Uterus (tissue), 4 donors: Measurements from ENCODE around the gene NT5DC2. TPM values are rescaled to one million over a fixed set of nuclear protein-coding genes. Genes with fewer than 3 reads are reported as not detected.

Experiments used
- DNase-seq, 2 donors: peaks; one replicate each; pipeline ENCODE4 v3.0.0-alpha.2; 2019 to 2020
- H3K27ac ChIP-seq, 2 donors: fragments of 200-600 bp; sonication (generic); 1 replicate in 1 of 2; 2 replicates in 1 of 2; pipeline ENCODE4 v1.5.1; 2016 to 2018
- H3K27me3 ChIP-seq, 2 donors: fragments of 200-600 bp; sonication (generic); one replicate each; pipeline ENCODE4 v1.5.1; 2018 to 2019; ENCODE audit warnings: control low read depth in 1 of 2
- H3K36me3 ChIP-seq, 2 donors: fragments of 200-600 bp; sonication (generic); one replicate each; pipeline ENCODE4 v1.5.1; 2019; ENCODE audit warnings: control low read depth in 1 of 2
- H3K4me1 ChIP-seq, 2 donors: fragments of 200-600 bp; sonication (generic); one replicate each; pipeline ENCODE4 v1.5.1; 2018 to 2019; ENCODE audit warnings: control low read depth in 1 of 2
- H3K4me3 ChIP-seq, 2 donors: fragments of 200-600 bp; sonication (generic); 1 replicate in 1 of 2; 2 replicates in 1 of 2; pipeline ENCODE4 v1.5.1; 2018 to 2019; ENCODE audit warnings: mild to moderate bottlenecking in 1 of 2
- H3K9me3 ChIP-seq, 2 donors: fragments of 200-600 bp; sonication (generic); one replicate each; pipeline ENCODE4 v1.5.1; 2019; ENCODE audit warnings: control low read depth in 1 of 2
- POLR2A ChIP-seq, 2 donors: fragments of 450-650 bp; IDR thresholded peaks; one replicate each; pipeline ENCODE4 v1.6.1; 2016; ENCODE audit warnings: antibody characterized with exemption in 2 of 2, mild to moderate bottlenecking in 1 of 2, moderate library complexity in 1 of 2
- intact Hi-C: fragments of 100-400 bp; cut with DNase I; formaldehyde crosslinking; loops from one replicate; pipeline ENCODE4 v1.15.1; 2023; ENCODE audit warnings: low total_unique reads
- total RNA-seq, 4 donors: library from RNA; depleted of rRNA in 3 of 4; stranded (reverse); fragments of >200 nt in 3 of 4; gene quantifications; one replicate each; pipeline versions ENCODE4 v1.1.0 to v1.2.4, GENCODE V29; 2014 to 2023
- TF ChIP-seq, protein P1 (sequence below), 4 experiments: fragments of 200-600 bp in 2 of 4; fragments of 450-650 bp in 2 of 4; sonication (generic) in 2 of 4; IDR thresholded peaks; one replicate each; pipeline ENCODE4 v1.5.1; 2016 to 2019; ENCODE audit warnings: antibody characterized with exemption in 4 of 4, mild to moderate bottlenecking in 2 of 4, moderate library complexity in 1 of 4
- donor health status: DM: yes; HTN: yes; CAD: no.

NT5DC2 gene
- total RNA-seq, 4 donors from 2014 or later = 9.2 to 67.6 (median 29.3) TPM

DNA sequence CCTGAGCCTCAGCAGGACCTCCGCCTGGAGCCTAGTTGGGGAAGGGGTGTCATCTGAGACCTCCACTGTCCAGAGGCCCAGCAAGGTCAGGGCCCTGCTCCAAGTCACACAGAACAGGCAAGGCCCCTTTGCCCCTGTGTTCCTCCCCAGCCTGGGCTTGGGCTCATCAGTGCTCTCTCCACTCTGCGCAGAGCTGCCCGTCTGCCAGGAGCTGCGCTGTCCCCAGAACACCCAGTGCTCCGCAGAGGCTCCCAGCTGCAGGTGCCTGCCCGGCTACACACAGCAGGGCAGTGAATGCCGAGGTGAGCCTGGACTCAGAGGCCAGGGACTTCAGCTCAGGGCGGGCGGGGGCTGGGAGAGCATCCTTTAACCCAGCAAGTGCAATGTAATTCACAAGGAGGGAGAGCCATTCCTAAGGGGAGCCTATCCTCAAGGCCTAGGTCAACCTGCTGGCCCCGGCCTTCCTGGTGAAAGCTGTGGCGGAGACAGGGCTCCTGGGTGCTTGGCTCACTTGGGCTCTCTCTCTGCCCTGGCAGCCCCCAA is 30.8 kb downstream of the NT5DC2 start:
- intact Hi-C loops = no loop called here
- no peaks in the 10 kb centered on the region for H3K4me1 ChIP-seq

DNA sequence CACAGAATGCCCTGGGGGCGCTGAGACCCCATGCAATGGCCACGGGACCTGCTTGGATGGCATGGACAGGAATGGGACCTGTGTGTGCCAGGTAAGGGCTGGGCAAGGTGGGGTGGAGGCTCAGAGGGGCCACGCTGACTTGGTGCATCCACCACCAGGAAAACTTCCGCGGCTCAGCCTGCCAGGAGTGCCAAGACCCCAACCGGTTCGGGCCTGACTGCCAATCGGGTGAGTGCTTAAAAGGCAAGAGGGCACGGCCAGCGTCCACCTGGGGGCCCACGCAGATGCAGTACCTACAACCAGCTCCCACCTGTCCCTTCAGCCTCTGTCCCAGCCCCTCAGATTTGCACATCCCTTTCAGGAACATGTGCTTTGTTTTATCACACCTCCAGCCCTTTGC is 31.7 kb downstream of the NT5DC2 start:
- Histone ChIP-seq H3K27me3 (no peaks in the 10 kb centered on the region), H3K4me3 (no peak overlapping the region), H3K27ac (no peak overlapping the region), H3K4me1 (no peaks in the 10 kb centered on the region), H3K36me3 (no peaks in the 10 kb centered on the region), H3K9me3 (no peaks in the 10 kb centered on the region)
- no peak for TF ChIP-seq POLR2A (IDR thresholded peaks at IDR 0.05)
- TF ChIP-seq, protein P1, sequence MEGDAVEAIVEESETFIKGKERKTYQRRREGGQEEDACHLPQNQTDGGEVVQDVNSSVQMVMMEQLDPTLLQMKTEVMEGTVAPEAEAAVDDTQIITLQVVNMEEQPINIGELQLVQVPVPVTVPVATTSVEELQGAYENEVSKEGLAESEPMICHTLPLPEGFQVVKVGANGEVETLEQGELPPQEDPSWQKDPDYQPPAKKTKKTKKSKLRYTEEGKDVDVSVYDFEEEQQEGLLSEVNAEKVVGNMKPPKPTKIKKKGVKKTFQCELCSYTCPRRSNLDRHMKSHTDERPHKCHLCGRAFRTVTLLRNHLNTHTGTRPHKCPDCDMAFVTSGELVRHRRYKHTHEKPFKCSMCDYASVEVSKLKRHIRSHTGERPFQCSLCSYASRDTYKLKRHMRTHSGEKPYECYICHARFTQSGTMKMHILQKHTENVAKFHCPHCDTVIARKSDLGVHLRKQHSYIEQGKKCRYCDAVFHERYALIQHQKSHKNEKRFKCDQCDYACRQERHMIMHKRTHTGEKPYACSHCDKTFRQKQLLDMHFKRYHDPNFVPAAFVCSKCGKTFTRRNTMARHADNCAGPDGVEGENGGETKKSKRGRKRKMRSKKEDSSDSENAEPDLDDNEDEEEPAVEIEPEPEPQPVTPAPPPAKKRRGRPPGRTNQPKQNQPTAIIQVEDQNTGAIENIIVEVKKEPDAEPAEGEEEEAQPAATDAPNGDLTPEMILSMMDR (IDR thresholded peaks at IDR 0.05) = no peak
- intact Hi-C loops = no loop called here
- no peak for DNase-seq

More for the DNA sequence above, 30.8 kb downstream of the NT5DC2 start:
- TF ChIP-seq, protein P1 (IDR thresholded peaks at IDR 0.05) = no peak
- no peak for TF ChIP-seq POLR2A (IDR thresholded peaks at IDR 0.05)
- DNase-seq = no peak
- no peak overlapping the region for H3K27ac ChIP-seq
- no peak overlapping the region for H3K4me3 ChIP-seq
- H3K9me3 ChIP-seq = no peaks in the 10 kb centered on the region
- no peaks in the 10 kb centered on the region for H3K36me3 ChIP-seq
- no peaks in the 10 kb centered on the region for H3K27me3 ChIP-seq

DNA sequence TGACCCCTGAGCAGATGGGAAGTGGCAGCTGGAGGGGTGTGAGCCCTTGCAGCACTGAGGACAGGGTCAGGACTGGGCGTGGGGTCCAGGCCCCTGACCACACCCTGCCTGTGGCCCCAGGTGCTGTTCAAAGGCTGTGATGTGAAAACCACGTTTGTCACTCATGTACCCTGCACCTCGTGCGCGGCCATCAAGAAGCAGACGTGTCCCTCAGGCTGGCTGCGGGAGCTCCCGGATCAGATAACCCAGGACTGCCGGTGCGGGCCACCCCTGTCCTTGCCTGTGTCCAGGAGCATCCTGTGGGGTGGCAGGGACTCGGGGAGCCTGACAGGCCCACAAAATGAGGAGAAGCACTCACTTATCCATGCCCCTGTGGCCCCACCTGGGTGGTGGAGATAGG is 32.6 kb downstream of the NT5DC2 start:
- H3K27me3 ChIP-seq = no peaks in the 10 kb centered on the region

DNA sequence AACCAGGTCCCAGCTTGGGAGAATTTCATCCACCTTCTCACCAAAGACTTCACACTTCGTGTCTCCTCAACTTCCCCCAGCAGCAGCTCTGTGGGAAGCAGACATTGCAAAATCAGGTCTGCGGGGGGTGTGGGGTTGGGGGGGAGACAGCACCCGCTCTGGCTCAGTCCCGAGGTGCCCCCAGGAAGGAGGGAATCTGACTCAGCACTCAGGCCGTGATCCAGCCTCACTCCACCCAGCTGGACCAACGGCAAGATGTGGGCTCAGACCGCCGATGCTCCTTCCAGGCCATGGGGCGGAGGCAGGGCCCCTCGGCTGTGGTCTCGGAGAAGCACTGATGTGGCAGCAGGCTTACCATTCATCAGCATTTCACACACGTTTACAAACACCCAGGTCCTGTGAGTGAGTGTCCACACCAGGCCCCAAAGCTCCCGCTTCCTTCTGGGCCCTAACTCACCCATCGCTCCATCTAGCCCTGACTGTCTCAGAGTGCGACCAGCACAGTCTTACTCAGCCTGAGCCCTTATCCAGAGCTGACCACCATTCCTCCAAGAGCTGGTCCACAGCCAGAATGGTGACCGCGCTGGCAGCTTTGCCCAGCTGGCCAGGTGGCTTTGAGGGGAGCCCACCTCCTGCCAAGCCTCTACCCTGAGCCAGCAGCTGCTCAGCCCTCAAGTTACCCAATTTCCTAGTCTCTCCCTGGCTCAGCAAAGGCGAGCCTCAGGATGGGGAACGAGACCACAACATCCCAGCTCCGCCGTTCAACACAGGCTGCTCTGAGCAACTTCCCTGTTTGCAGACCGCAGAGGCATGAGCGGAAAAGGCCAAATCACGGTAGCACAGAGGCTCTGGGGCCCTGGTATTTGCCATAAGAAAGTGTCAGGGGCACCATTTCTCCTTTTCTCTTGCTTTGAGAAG is 35.3 kb downstream of the NT5DC2 start:
- no peaks in the 10 kb centered on the region for H3K36me3 ChIP-seq
- no peaks in the 10 kb centered on the region for H3K9me3 ChIP-seq
- H3K27ac ChIP-seq = no peak overlapping the region
- H3K4me1 ChIP-seq = no peaks in the 10 kb centered on the region
- H3K4me3 ChIP-seq = no peak overlapping the region
- intact Hi-C loops = no loop called here
- H3K27me3 ChIP-seq = no peaks in the 10 kb centered on the region
- TF ChIP-seq POLR2A (IDR thresholded peaks at IDR 0.05) = no peak
- peak in 1 of 2 donors; percentile 65 for DNase-seq

More for the DNA sequence above, 32.6 kb downstream of the NT5DC2 start:
- TF ChIP-seq, protein P1 (IDR thresholded peaks at IDR 0.05) = no peak
- no peak for TF ChIP-seq POLR2A (IDR thresholded peaks at IDR 0.05)
- no peaks in the 10 kb centered on the region for H3K9me3 ChIP-seq
- intact Hi-C loops = no loop called here
- no peak for DNase-seq
- no peaks in the 10 kb centered on the region for H3K36me3 ChIP-seq
- no peak overlapping the region for H3K4me3 ChIP-seq
- H3K27ac ChIP-seq = no peak overlapping the region
- H3K4me1 ChIP-seq = no peaks in the 10 kb centered on the region

DNA sequence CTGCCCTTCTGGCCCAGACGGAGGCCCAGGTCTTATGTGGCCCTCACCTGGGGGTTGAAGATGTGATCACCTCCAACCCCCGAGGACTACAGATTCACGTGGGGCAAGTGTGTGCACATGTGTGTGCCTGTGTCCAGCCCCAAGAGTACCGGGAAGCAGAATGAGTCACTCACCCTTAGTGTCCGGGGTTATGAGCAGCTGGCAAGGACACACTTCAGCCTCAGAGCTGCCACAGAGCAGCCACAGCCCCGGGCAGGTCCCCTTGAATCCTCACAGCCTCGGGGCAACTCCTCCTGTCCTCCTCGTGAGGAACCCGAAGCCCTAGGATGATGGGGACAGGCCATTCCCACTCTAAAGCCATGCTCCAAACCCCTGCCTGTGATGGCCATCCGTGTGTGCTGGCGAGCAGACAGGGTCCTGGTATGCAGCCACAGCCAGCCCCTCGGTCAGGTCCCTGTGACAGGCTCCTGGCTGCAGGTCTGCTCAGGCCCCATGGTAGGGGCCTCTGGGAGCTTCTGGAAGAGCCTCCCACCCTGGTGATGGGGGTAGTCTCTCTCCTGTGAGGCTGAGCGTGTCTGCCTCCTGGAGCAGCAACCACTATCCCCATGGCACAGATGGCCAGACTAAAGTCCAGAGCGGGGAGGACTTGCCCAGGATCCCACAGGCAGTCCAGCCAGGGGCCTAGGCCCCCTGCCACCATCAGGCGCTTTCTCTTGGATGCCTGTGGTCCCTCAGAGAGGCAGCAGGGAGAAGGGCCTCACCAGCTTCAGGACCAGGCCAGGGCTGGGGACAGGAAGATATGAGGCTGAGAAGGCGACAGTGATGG is 37.7 kb downstream of the NT5DC2 start:
- Histone ChIP-seq H3K9me3 (no peaks in the 10 kb centered on the region), H3K4me1 (no peaks in the 10 kb centered on the region), H3K27ac (peak overlapping the region; percentile 29 to 61), H3K4me3 (peak overlapping the region in 1 of 2 donors; percentile 1), H3K27me3 (no peaks in the 10 kb centered on the region), H3K36me3 (no peaks in the 10 kb centered on the region)
- intact Hi-C loops = no loop called here
- peak in 1 of 2 donors; percentile 47 for DNase-seq
- TF ChIP-seq POLR2A (IDR thresholded peaks at IDR 0.05) = no peak
- TF ChIP-seq, protein P1 (IDR thresholded peaks at IDR 0.05) = no peak
